K562 (cell line): ENCODE measurements around the gene TRIP10. TPM values are rescaled to one million over a fixed set of nuclear protein-coding genes. Genes with fewer than 3 reads are reported as not detected.
"Not testable (repeated sequence)": the region's sequence is repeated elsewhere in the genome, so short reads cannot be mapped to it uniquely, and the experiment has no call there.

ENCODE experiments used
- ATAC-seq: fragments of 200-7000 bp; cut with Tn5 transposase; 3 replicates; pipeline ENCODE4 v1.9.1; 2020; ENCODE audit warnings: moderate library complexity
- BruUV-seq: library from RNA; stranded (reverse); fragments of 400-500 nt; replicated peaks from 2 replicates; lab custom pipeline; 2021; lab: Mats Ljungman, UMichigan
- CTCF ChIA-PET: fragments of 300-600 bp; formaldehyde crosslinking; extraction: SDS; loops from one replicate; lab custom pipeline; 2021; ENCODE audit warnings: low intra/inter-chr PET ratio; lab: Yijun Ruan, JAX
- POLR2A ChIA-PET: fragments of 300-600, 350-650 bp; sonication (Branson Sonifier 250); formaldehyde crosslinking; extraction: SDS; loops from one replicate; lab custom pipeline; 2021; ENCODE audit warnings: antibody characterized with exemption, inconsistent platforms; lab: Yijun Ruan, JAX
- DNase-seq, 4 experiments: peaks; one replicate each; pipeline versions ENCODE4 v3.0.0 to v3.0.0-alpha.2; 2011 to 2018; ENCODE audit warnings: low spot score in 3 of 4, mixed read lengths in 3 of 4; ENCODE audit errors: extremely low read depth in 1 of 4
- FAIRE-seq: peaks from 2 replicates; lab custom pipeline; 2011; peaks lifted over from hg19 to GRCh38; lab: Jason Lieb, UNC
- H2AFZ ChIP-seq: 2 replicates; pipeline ENCODE4 v1.6.0; 2011; ENCODE audit warnings: low read depth, low read length, control low read depth, inconsistent platforms
- H3K27ac ChIP-seq: fragments of 200-600 bp; 3 replicates; pipeline ENCODE4 v1.8.0; 2011; ENCODE audit warnings: low read depth, mild to moderate bottlenecking, control low read depth, inconsistent platforms, low read length, moderate library complexity, mixed read lengths; ENCODE audit errors: extremely low read depth
- H3K27me3 ChIP-seq, 2 experiments: fragments of 300-600 bp in 1 of 2; 2 replicates in 1 of 2; 3 replicates in 1 of 2; pipeline versions ENCODE4 v1.6.0 to v1.8.0; 2011; ENCODE audit warnings: inconsistent platforms in 2 of 2, low read length in 2 of 2, mild to moderate bottlenecking in 1 of 2, mixed read lengths in 1 of 2, moderate library complexity in 1 of 2; ENCODE audit not compliant: control insufficient read depth in 2 of 2, insufficient read depth in 2 of 2
- H3K36me3 ChIP-seq: fragments of 300-600 bp; 3 replicates; pipeline ENCODE4 v1.8.0; 2011; ENCODE audit warnings: mild to moderate bottlenecking, low read length, inconsistent platforms; ENCODE audit not compliant: control insufficient read depth, insufficient read depth
- H3K4me1 ChIP-seq, 2 experiments: fragments of 200-600 bp in 1 of 2; replicated peaks in 1 of 2; 2 replicates in 1 of 2; 3 replicates in 1 of 2; pipeline versions ENCODE4 v1.5.1 to v1.8.0; 2011; ENCODE audit warnings: inconsistent platforms in 2 of 2, low read length in 2 of 2, mild to moderate bottlenecking in 1 of 2, mixed read lengths in 1 of 2, moderate library complexity in 1 of 2; ENCODE audit not compliant: control insufficient read depth in 2 of 2, insufficient read depth in 2 of 2
- H3K4me2 ChIP-seq: 2 replicates; pipeline ENCODE4 v1.6.1; 2011; ENCODE audit warnings: low read length, control low read depth, inconsistent platforms, mixed read lengths; ENCODE audit not compliant: insufficient read depth
- H3K4me3 ChIP-seq: fragments of 200-600 bp; sonication (generic), shearing (Covaris generic); 2 replicates; pipeline ENCODE4 v1.5.1; 2016; ENCODE audit warnings: control low read depth, inconsistent platforms
- H3K79me2 ChIP-seq: fragments of 200-600 bp; 3 replicates; pipeline ENCODE4 v1.8.0; 2011; ENCODE audit warnings: low read length, inconsistent platforms; ENCODE audit not compliant: control insufficient read depth, insufficient read depth
- H3K9ac ChIP-seq, 2 experiments: 2 replicates each; pipeline versions ENCODE4 v1.6.0 to v1.6.1; 2011; ENCODE audit warnings: low read depth in 2 of 2, low read length in 2 of 2, control low read depth in 1 of 2, inconsistent platforms in 1 of 2, mild to moderate bottlenecking in 1 of 2, mixed read lengths in 1 of 2; ENCODE audit not compliant: insufficient read depth in 1 of 2
- H3K9me1 ChIP-seq: one replicate; pipeline ENCODE4 v1.6.0; 2011; ENCODE audit warnings: inconsistent platforms, mild to moderate bottlenecking, low read length, moderate library complexity; ENCODE audit not compliant: control insufficient read depth, insufficient read depth
- H3K9me3 ChIP-seq: replicated peaks from 2 replicates; pipeline ENCODE4 v1.5.1; 2011; ENCODE audit warnings: low read depth, low read length, inconsistent platforms; ENCODE audit not compliant: control insufficient read depth, insufficient read depth
- H4K20me1 ChIP-seq: replicated peaks from 2 replicates; pipeline ENCODE4 v1.6.1; 2011; ENCODE audit warnings: low read length, inconsistent platforms, mixed read lengths; ENCODE audit not compliant: control insufficient read depth, insufficient read depth
- NFXL1 ChIP-seq: fragments of 450-650 bp; formaldehyde crosslinking; IDR thresholded peaks from 2 replicates; pipeline ENCODE4 v1.4.0; 2021; ENCODE audit warnings: mild to moderate bottlenecking
- PHF8 ChIP-seq: fragments of 200-600 bp; sonication (generic); IDR thresholded peaks from 2 replicates; pipeline ENCODE4 v1.6.1; 2012; ENCODE audit warnings: mixed run types, mild to moderate bottlenecking, inconsistent platforms, low read length, moderate library complexity, borderline replicate concordance
- RBM25 ChIP-seq: fragments of 200-400 bp; formaldehyde crosslinking; IDR thresholded peaks from 2 replicates; pipeline ENCODE4 v1.6.1; 2018; ENCODE audit warnings: low read length, low read depth, moderate library complexity; ENCODE audit not compliant: severe bottlenecking
- SLC30A9 ChIP-seq: fragments of 250-450 bp; sonication (Bioruptor Pico); IDR thresholded peaks from 2 replicates; pipeline ENCODE4 v1.8.0; 2022; ENCODE audit warnings: mild to moderate bottlenecking, moderate library complexity
- ZBTB8A ChIP-seq: fragments of 450-650 bp; IDR thresholded peaks from 2 replicates; pipeline ENCODE4 v1.6.1; 2018; ENCODE audit warnings: mild to moderate bottlenecking, moderate library complexity; ENCODE audit not compliant: partially characterized antibody
- ZNF121 ChIP-seq: sonication (generic); formaldehyde crosslinking; conservative IDR thresholded peaks from 2 replicates; pipeline ENCODE4 v1.8.0; 2022; ENCODE audit warnings: missing genetic modification reagents
- ZNF134 ChIP-seq: fragments of 250-450 bp; sonication (Bioruptor Pico); conservative IDR thresholded peaks from 2 replicates; pipeline ENCODE4 v1.4.0; 2020
- ZNF507 ChIP-seq: conservative IDR thresholded peaks from 2 replicates; pipeline ENCODE4 v1.6.1; 2017; ENCODE audit warnings: missing genetic modification characterization, missing compliant biosample characterization
- ZNF644 ChIP-seq: fragments of 200-800 bp; sonication (Bioruptor generic); IDR thresholded peaks from 2 replicates; pipeline ENCODE4 v1.6.1; 2016; ENCODE audit warnings: low read depth, missing genetic modification characterization, missing compliant biosample characterization
- ZNF780A ChIP-seq: fragments of 250-450 bp; sonication (Bioruptor Pico); IDR thresholded peaks from 2 replicates; pipeline ENCODE4 v1.5.0; 2021; ENCODE audit warnings: mild to moderate bottlenecking
- WGBS: fragments of 100-300 bp; shearing (Covaris generic); methylation state at CpG from one replicate; pipeline ENCODE4 v1.1.6; 2016; ENCODE audit warnings: low coverage, mixed read lengths; ENCODE audit not compliant: insufficient coverage; ENCODE audit errors: missing lambda C conversion rate; 5-methylcytosine and 5-hydroxymethylcytosine counted together
- in situ Hi-C: fragments of 300-500 bp; cut with MboI; formaldehyde crosslinking; loops from 4 replicates; pipeline ENCODE4 v1.15.0; 2018; ENCODE audit warnings: inconsistent platforms, mixed read lengths
- intact Hi-C: fragments of 100-400 bp; cut with micrococcal nuclease; formaldehyde crosslinking; loops from 2 replicates; pipeline ENCODE4 v1.14.2; 2022
- polyA plus RNA-seq, 8 experiments: library from polyadenylated mRNA; depleted of rRNA in 4 of 8; stranded (reverse) in 5 of 8; unstranded in 3 of 8; fragments of >200 nt; fragmentation: Nextera tagmentation in 2 of 8; fragmentation: Illumina TruSeq in 1 of 8; extraction: Ambion mirVana in 2 of 8; extraction: Trizol in 1 of 8; gene quantifications; 2 replicates each; pipeline versions ENCODE4 v1.2.1 to v1.2.3, GENCODE V29; 2011 to 2014; ENCODE audit warnings: inconsistent platforms in 1 of 8, missing spikeins in 1 of 8
- total RNA-seq, 7 experiments: library from RNA; depleted of rRNA in 6 of 7; stranded (reverse); fragments of >200 nt in 6 of 7; fragmentation: Illumina TruSeq in 2 of 7; extraction: Trizol in 2 of 7; gene quantifications; 2 replicates each; pipeline versions ENCODE4 v1.2.1 to v1.2.3, GENCODE V29; 2011 to 2021; ENCODE audit warnings: low replicate concordance in 1 of 7
- TF ChIP-seq, protein P1 (sequence below), 3 experiments: fragments of 200-800 bp in 1 of 3; sonication (Bioruptor generic) in 1 of 3; sonication (generic) in 1 of 3; formaldehyde crosslinking in 1 of 3; IDR thresholded peaks; 2 replicates each; pipeline versions ENCODE4 v1.6.1 to v1.8.0; 2016 to 2022; ENCODE audit warnings: mild to moderate bottlenecking in 2 of 3, missing compliant biosample characterization in 2 of 3, missing genetic modification characterization in 2 of 3, missing genetic modification reagents in 1 of 3
- TF ChIP-seq, protein P2 (sequence below): fragments of 450-650 bp; IDR thresholded peaks from 2 replicates; pipeline ENCODE4 v1.6.1; 2014; ENCODE audit warnings: low read depth, mild to moderate bottlenecking, moderate library complexity, borderline replicate concordance

TRIP10 gene
- total and polyA plus RNA-seq, 9 of the 15 experiments (the other 6 are each of a cell fraction or from before 2014, with no cell fraction given), result 1.2 to 66.8 (median 36.1) TPM

DNA sequence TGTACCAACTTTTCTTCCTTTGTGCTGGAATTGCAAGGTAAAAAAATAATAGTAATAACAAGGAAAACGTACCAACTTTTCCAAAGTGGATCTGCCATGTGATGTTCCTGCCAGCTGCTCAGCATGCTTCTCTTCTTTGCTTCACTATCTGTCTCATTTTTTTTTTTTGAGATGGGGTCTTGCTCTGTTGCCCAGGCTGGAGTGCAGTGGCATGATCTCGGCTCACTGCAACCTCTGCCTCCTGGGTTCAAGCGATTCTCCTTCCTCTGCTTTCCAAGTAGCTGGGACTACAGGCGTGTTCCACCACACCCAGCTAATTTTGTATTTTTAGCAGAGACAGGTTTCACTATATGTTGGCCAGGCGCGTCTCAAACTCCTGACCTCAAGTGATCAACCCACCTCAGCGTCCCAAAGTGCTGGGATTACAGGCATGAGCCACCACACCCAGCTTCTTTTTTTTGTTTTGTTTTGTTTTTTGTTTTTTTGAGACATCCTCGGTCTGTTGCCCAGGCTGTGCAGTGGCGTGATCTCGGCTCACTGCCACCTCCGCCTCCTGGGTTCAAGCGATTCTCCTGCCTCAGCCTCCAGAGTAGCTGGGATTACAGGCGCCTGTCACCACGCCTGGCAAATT is 60.8 kb downstream of the TRIP10 start:
- CTCF ChIA-PET, DNase-seq, H3K27me3 ChIP-seq, H3K9ac ChIP-seq, H3K9me1 ChIP-seq, H3K27ac ChIP-seq, H3K9me3 ChIP-seq, BruUV-seq, H3K36me3 ChIP-seq, H4K20me1 ChIP-seq, ATAC-seq, H3K79me2 ChIP-seq, in situ Hi-C loops, H3K4me2 ChIP-seq, intact Hi-C loops, FAIRE-seq, H2AFZ ChIP-seq, H3K4me3 ChIP-seq: not testable (repeated sequence)
- POLR2A ChIA-PET, result interaction anchor here (1.2 kb wide), 1 partner anchor 12 kb away, joined by 3 read pairs; no protein-coding TSS in a partner anchor
- WGBS, result 65% methylated on average over 13 of the region's 14 CpGs
- H3K4me1 ChIP-seq, result peaks cover 17 to 20% of the 10 kb centered on the region in 2 experiments
- peak; percentile 20 for TF ChIP-seq RBM25
- TF ChIP-seq ZNF121 (CRISPR knock-in tag), result peak; percentile 93

DNA sequence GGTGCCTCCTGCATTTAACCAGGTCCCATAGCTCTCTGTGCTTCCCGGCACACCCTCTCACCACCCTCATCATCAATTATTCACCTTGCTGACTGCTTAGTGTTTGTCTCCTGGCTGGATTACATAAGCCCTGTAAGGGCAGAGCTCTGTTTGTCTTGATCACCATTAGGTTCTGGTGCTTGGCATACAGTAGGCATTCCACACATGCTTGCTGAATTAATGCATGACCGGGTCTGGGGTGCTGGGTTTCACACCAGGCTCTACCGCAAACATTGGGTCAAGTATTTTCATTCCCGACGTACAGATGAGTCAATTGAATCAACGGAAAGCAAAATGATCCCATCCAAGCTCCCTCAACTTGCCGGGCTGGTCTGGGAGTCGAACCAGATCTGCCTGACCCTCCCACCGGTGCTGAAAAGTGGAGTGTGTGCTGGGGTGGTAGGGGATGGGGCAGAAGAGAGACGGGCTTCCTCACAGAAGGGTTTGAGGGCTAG is 61.6 kb downstream of the TRIP10 start:
- H3K79me2 ChIP-seq, result peaks cover 4% of the 10 kb centered on the region; the same call in 1 of the 3 replicates
- ChIA-PET CTCF (no interaction called here), POLR2A (interaction anchor here (1.2 kb wide), 1 partner anchor 11 kb away, joined by 3 read pairs; no protein-coding TSS in a partner anchor)
- intact Hi-C loops, result no loop called here
- in situ Hi-C loops, result no loop called here
- WGBS, result 82% methylated on average over 10 of the region's 10 CpGs
- H3K4me2 ChIP-seq, result peak overlapping the region; percentile 55; the same call in 1 of the 2 replicates
- H2AFZ ChIP-seq, result peak overlapping the region; percentile 95
- BruUV-seq, result no TSS peak
- no peaks in the 10 kb centered on the region for H3K36me3 ChIP-seq
- ATAC-seq (no peak), FAIRE-seq (no peak), DNase-seq (no peak)
- no peaks in the 10 kb centered on the region for H4K20me1 ChIP-seq
- H3K27me3 ChIP-seq, result no peaks in the 10 kb centered on the region
- H3K27ac ChIP-seq, result peak overlapping the region; percentile 79; the same call in 2 of the 3 replicates
- H3K4me3 ChIP-seq, result no peak overlapping the region
- peaks cover 17 to 20% of the 10 kb centered on the region in 2 experiments for H3K4me1 ChIP-seq
- peak overlapping the region in 1 of 2 experiments; percentile 84; a peak in 2 of 4 replicates for H3K9ac ChIP-seq
- H3K9me1 ChIP-seq, result no peaks in the 10 kb centered on the region
- H3K9me3 ChIP-seq, result no peaks in the 10 kb centered on the region
- TF ChIP-seq, protein P1, sequence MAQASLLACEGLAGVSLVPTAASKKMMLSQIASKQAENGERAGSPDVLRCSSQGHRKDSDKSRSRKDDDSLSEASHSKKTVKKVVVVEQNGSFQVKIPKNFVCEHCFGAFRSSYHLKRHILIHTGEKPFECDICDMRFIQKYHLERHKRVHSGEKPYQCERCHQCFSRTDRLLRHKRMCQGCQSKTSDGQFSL (CRISPR knock-in tag; IDR thresholded peaks at IDR 0.05), result no peak
- TF ChIP-seq, protein P1 (tag; IDR thresholded peaks at IDR 0.05), result no peak
- TF ChIP-seq, protein P2, sequence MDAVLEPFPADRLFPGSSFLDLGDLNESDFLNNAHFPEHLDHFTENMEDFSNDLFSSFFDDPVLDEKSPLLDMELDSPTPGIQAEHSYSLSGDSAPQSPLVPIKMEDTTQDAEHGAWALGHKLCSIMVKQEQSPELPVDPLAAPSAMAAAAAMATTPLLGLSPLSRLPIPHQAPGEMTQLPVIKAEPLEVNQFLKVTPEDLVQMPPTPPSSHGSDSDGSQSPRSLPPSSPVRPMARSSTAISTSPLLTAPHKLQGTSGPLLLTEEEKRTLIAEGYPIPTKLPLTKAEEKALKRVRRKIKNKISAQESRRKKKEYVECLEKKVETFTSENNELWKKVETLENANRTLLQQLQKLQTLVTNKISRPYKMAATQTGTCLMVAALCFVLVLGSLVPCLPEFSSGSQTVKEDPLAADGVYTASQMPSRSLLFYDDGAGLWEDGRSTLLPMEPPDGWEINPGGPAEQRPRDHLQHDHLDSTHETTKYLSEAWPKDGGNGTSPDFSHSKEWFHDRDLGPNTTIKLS, result no peak
- TF ChIP-seq ZNF780A (CRISPR knock-in tag), result no peak
- no peak for TF ChIP-seq ZNF134 (CRISPR knock-in tag)
- no peak for TF ChIP-seq ZBTB8A
- no peak for TF ChIP-seq ZNF507 (tag)
- no peak for TF ChIP-seq PHF8
- TF ChIP-seq NFXL1, result no peak
- TF ChIP-seq SLC30A9 (CRISPR knock-in tag), result no peak
- no peak for TF ChIP-seq ZNF644 (tag)
